ENCODE data around the gene ATP10D. TPM values are rescaled to one million over a fixed set of nuclear protein-coding genes. Genes with fewer than 3 reads are reported as not detected.

Gene ATP10D
- total RNA-seq, 6 experiments from 2014 or later, result 50.6 to 73.8 (median 55.4) TPM

DNA sequence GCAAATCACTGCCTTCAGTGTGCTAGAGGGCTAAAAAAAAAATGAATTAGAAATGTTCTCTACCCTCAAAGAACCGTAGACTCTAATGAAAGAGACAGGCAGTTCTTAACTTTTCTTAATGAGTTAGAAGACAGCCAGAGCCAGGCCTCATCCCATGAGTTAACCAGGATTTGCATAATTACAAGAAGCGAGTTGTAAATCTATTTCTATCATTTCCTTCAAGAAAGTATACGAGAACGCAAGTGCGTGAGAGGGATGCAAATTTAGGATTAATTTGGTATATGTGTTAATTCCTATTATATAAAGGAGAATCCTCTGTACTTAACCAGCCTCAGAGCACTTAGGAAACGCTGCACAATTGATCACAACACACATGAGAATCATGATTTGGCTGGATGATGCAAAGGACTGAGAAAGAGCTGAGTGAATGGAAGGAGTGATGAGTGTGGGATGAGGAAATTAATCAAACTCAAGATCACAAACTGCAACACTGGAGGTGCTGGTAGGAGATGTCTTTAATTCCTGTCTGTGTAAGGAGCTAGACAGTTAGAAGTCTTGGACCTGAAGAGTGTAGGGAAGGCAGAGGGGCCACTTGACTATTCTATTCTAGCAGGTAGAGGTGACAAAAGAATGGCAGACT lies 157.2 kb downstream of the ATP10D start:
- DNase-seq, result no peak

More for the DNA sequence above, 157.2 kb downstream of the ATP10D start:
- Mint-ChIP-seq H3K36me3 (ENCODE audit: low read depth) (peaks cover 12% of the 10 kb centered on the region), H3K27me3 (ENCODE audit: insufficient read depth) (no peaks in the 10 kb centered on the region; the same call in 1 of the 2 replicates), H3K9me3 (peaks cover 7% of the 10 kb centered on the region), H3K4me1 (ENCODE audit: low read depth) (peaks cover 45% of the 10 kb centered on the region), H3K4me3 (no peak overlapping the region), H3K27ac (no peak overlapping the region)
- TF ChIP-seq, protein P1, sequence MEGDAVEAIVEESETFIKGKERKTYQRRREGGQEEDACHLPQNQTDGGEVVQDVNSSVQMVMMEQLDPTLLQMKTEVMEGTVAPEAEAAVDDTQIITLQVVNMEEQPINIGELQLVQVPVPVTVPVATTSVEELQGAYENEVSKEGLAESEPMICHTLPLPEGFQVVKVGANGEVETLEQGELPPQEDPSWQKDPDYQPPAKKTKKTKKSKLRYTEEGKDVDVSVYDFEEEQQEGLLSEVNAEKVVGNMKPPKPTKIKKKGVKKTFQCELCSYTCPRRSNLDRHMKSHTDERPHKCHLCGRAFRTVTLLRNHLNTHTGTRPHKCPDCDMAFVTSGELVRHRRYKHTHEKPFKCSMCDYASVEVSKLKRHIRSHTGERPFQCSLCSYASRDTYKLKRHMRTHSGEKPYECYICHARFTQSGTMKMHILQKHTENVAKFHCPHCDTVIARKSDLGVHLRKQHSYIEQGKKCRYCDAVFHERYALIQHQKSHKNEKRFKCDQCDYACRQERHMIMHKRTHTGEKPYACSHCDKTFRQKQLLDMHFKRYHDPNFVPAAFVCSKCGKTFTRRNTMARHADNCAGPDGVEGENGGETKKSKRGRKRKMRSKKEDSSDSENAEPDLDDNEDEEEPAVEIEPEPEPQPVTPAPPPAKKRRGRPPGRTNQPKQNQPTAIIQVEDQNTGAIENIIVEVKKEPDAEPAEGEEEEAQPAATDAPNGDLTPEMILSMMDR (IDR thresholded peaks at IDR 0.05), result no peak

Other genes starting within 250 kb of the ATP10D start
- 10 to 100 TPM; 35.4 to 40.4 (median 36.9) TPM for gene COMMD8, start 21.6 kb upstream of the ATP10D start, total RNA-seq (2021; fragmentation: NEBNext Ultra II Directional; extraction: Animal tissue kit (Norgen Biotek cat#: 25700))

All from HFFc6 (cell line).